22Rv1 (cell line): ENCODE results near the gene ABRAXAS1.
"Not testable (repeated sequence)": the region's sequence is repeated elsewhere in the genome, so short reads cannot be mapped to it uniquely, and the experiment has no call there.

Experiments used
- H3K27ac ChIP-seq: fragments of 450-650 bp; 2 replicates; pipeline ENCODE4 v1.5.1; 2017
- CTCF ChIP-seq: fragments of 450-650 bp; IDR thresholded peaks from 2 replicates; pipeline ENCODE4 v1.5.1; 2017; ENCODE audit warnings: mild to moderate bottlenecking
- ZFX ChIP-seq: fragments of 450-650 bp; IDR thresholded peaks from 2 replicates; pipeline ENCODE4 v1.6.1; 2017; ENCODE audit warnings: antibody characterized with exemption, borderline replicate concordance

ABRAXAS1 gene

GRCh38 chr4:83484500-83485461 is at the start of gene ABRAXAS1:
TSS of gene ABRAXAS1 (minus strand) at chr4:83485100. CDS start at chr4:83485072, 28 bp downstream.
- peak within 1 kb of the TSS; percentile 75 for H3K27ac ChIP-seq
- TF ChIP-seq ZFX (no peak), CTCF (no peak)

- H3K27ac ChIP-seq: no peak overlapping the region
- TF ChIP-seq ZFX: no peak
- TF ChIP-seq CTCF: no peak
Observed at GRCh38 chr4:83527671-83528070, 42.8 kb upstream of the ABRAXAS1 start.

- H3K27ac ChIP-seq: no peak overlapping the region
- TF ChIP-seq CTCF (no peak), ZFX (no peak)
Observed at GRCh38 chr4:83522239-83522638, 37.3 kb upstream of the ABRAXAS1 start.

GRCh38 chr4:83516042-83516772 is 31.3 kb upstream of the ABRAXAS1 start:
- H3K27ac ChIP-seq: no peak overlapping the region
- TF ChIP-seq CTCF: no peak
- no peak for TF ChIP-seq ZFX

GRCh38 chr4:83510442-83510841 is 25.5 kb upstream of the ABRAXAS1 start:
- H3K27ac ChIP-seq: no peak overlapping the region
- TF ChIP-seq ZFX (no peak), CTCF (no peak)

GRCh38 chr4:83509156-83509585 is 24.3 kb upstream of the ABRAXAS1 start:
- H3K27ac ChIP-seq: not testable (repeated sequence)
- peak; percentile 82 for TF ChIP-seq CTCF

- TF ChIP-seq CTCF (no peak), ZFX (no peak)
- H3K27ac ChIP-seq: no peak overlapping the region
Observed at GRCh38 chr4:83504996-83505395, 20.1 kb upstream of the ABRAXAS1 start.
